ENCODE measurements around the gene TIGD1.

Gene TIGD1

GRCh38 chr2:232521959-232522622, 28.3 kb downstream of the TIGD1 start:
- DNase-seq: no peak

GRCh38 chr2:232521098-232521497, 29.3 kb downstream of the TIGD1 start:
- DNase-seq: no peak

GRCh38 chr2:232520489-232520888, 29.9 kb downstream of the TIGD1 start:
- no peak for DNase-seq

- DNase-seq: no peak
Observed at GRCh38 chr2:232519581-232520438, 30.5 kb downstream of the TIGD1 start, which contains the start of gene PRSS56. PRSS56 (plus strand) TSS chr2:232520388; CDS start chr2:232520599, 211 bp downstream.

GRCh38 chr2:232518844-232519243, 31.5 kb downstream of the TIGD1 start:
- DNase-seq: no peak

- no peak for DNase-seq
Observed at GRCh38 chr2:232516551-232516950, 33.8 kb downstream of the TIGD1 start.

GRCh38 chr2:232515639-232516038, 34.7 kb downstream of the TIGD1 start:
- no peak for DNase-seq

- DNase-seq: no peak
Observed at GRCh38 chr2:232513353-232513752, 37.0 kb downstream of the TIGD1 start.

GRCh38 chr2:232512602-232513001, 37.8 kb downstream of the TIGD1 start:
- DNase-seq: peak in 1 of 2 experiments; percentile 16

- peak; percentile 26 to 69 for DNase-seq
Observed at GRCh38 chr2:232511336-232511890, 38.9 kb downstream of the TIGD1 start.

GRCh38 chr2:232508251-232508650, 42.1 kb downstream of the TIGD1 start:
- no peak for DNase-seq

- no peak for DNase-seq
Observed at GRCh38 chr2:232506709-232507108, 43.6 kb downstream of the TIGD1 start.

- DNase-seq: no peak
Observed at GRCh38 chr2:232505856-232506255, 44.5 kb downstream of the TIGD1 start.

GRCh38 chr2:232504438-232504837, 45.9 kb downstream of the TIGD1 start:
- peak in 1 of 2 experiments; percentile 24 for DNase-seq

GRCh38 chr2:232503809-232504323, 46.5 kb downstream of the TIGD1 start:
- no peak for DNase-seq

- peak; percentile 84 to 85 for DNase-seq
Observed at GRCh38 chr2:232502911-232503808, 47.2 kb downstream of the TIGD1 start.

- DNase-seq: peak; percentile 33 to 41
Observed at GRCh38 chr2:232502511-232502910, 47.8 kb downstream of the TIGD1 start.

- no peak for DNase-seq
Observed at GRCh38 chr2:232501794-232502390, 48.5 kb downstream of the TIGD1 start.

- DNase-seq: no peak
Observed at GRCh38 chr2:232501331-232501771, 49.0 kb downstream of the TIGD1 start.

- no peak for DNase-seq
Observed at GRCh38 chr2:232498452-232498851, 51.9 kb downstream of the TIGD1 start.
